22Rv1 (cell line): ENCODE measurements around the gene IGF2BP2.

Source experiments
- CTCF ChIP-seq: fragments of 450-650 bp; IDR thresholded peaks from 2 replicates; pipeline ENCODE4 v1.5.1; 2017; ENCODE audit warnings: mild to moderate bottlenecking
- ZFX ChIP-seq: fragments of 450-650 bp; IDR thresholded peaks from 2 replicates; pipeline ENCODE4 v1.6.1; 2017; ENCODE audit warnings: antibody characterized with exemption, borderline replicate concordance

- no peak for TF ChIP-seq CTCF
- TF ChIP-seq ZFX: no peak
Measured at GRCh38 chr3:185843126-185843525, 18.3 kb upstream of the IGF2BP2 start.
